Lower leg skin (tissue), 4 donors: Measurements from ENCODE around the gene ARHGAP19. TPM values are rescaled to one million over a fixed set of nuclear protein-coding genes. Genes with fewer than 3 reads are reported as not detected.

Experiments used
- DNase-seq, 2 donors: peaks; one replicate each; pipeline ENCODE4 v3.0.0-alpha.2; 2019; ENCODE audit warnings: low spot score in 2 of 2
- H3K4me3 ChIP-seq: fragments of 200-600 bp; sonication (generic); 2 replicates; pipeline ENCODE4 v1.5.1; 2017; ENCODE audit warnings: mild to moderate bottlenecking, low read depth; ENCODE audit not compliant: poor library complexity, severe bottlenecking
- POLR2A ChIP-seq, 2 donors: fragments of 450-650 bp; IDR thresholded peaks; one replicate each; pipeline ENCODE4 v1.6.1; 2016 to 2017; ENCODE audit warnings: antibody characterized with exemption in 2 of 2, mild to moderate bottlenecking in 1 of 2, moderate library complexity in 1 of 2
- WGBS, 2 donors: methylation state at CpG; one replicate each; pipeline ENCODE4 v1.1.5; 2018; 5-methylcytosine and 5-hydroxymethylcytosine counted together
- intact Hi-C: fragments of 100-400 bp; cut with DNase I; formaldehyde crosslinking; loops from one replicate; pipeline ENCODE4 v1.15.0; 2023; ENCODE audit warnings: low total_unique reads
- total RNA-seq, 4 donors: library from RNA; depleted of rRNA; stranded (reverse); fragments of >200 nt; gene quantifications; one replicate each; pipeline ENCODE4 v1.1.0, GENCODE V29; 2016
- TF ChIP-seq, protein P1 (sequence below), 3 donors: fragments of 450-650 bp; IDR thresholded peaks; one replicate each; pipeline ENCODE4 v1.5.1; 2016; ENCODE audit warnings: antibody characterized with exemption in 3 of 3, mild to moderate bottlenecking in 3 of 3, moderate library complexity in 2 of 3

ARHGAP19 gene
- total RNA-seq, 4 donors from 2014 or later: 7.7 to 8.5 (median 8.2) TPM

DNA sequence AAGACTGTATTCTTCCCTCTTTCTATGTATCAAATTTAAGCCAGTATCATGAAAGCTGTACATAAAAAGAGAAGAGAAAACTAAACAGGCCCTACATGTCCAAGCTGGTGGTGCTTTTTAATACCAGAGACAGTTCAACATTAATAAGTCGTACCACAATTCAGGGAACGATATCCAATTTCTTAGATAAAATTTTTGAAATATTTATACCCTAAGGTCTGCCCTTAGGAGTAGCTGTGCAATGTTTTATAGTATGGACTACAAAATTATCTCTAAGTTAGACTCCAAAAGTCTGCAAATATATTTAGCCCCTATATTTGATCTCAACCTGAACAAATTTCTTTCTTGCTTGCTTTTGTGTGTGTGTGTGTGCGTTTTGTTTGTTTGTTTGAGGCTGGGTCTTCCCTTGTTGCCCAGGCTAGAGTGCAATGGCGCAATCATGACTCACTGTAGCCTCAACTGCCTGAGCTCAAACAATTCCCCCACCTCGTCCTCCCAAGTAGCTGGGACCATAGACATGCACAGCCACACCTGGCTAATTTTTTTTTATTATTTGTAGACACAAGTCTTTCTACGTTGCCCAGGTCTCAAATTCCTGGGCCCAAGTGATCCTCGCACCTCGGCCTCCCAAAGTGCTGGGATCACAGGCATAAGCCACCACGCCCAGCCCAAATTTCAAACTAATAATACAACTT lies 13.2 kb downstream of the ARHGAP19 start:
- intact Hi-C loops: loop anchor here (10.0 kb wide), 1 partner anchor 56 kb away; the partner anchor contains the start of gene FRAT2
- no peak overlapping the region for H3K4me3 ChIP-seq
- DNase-seq: peak in 1 of 2 donors; percentile 76
- WGBS, 2 donors: 64 to 68% methylated on average over 9 of the region's 9 CpGs
- TF ChIP-seq POLR2A (IDR thresholded peaks at IDR 0.05): no peak
- TF ChIP-seq, protein P1, sequence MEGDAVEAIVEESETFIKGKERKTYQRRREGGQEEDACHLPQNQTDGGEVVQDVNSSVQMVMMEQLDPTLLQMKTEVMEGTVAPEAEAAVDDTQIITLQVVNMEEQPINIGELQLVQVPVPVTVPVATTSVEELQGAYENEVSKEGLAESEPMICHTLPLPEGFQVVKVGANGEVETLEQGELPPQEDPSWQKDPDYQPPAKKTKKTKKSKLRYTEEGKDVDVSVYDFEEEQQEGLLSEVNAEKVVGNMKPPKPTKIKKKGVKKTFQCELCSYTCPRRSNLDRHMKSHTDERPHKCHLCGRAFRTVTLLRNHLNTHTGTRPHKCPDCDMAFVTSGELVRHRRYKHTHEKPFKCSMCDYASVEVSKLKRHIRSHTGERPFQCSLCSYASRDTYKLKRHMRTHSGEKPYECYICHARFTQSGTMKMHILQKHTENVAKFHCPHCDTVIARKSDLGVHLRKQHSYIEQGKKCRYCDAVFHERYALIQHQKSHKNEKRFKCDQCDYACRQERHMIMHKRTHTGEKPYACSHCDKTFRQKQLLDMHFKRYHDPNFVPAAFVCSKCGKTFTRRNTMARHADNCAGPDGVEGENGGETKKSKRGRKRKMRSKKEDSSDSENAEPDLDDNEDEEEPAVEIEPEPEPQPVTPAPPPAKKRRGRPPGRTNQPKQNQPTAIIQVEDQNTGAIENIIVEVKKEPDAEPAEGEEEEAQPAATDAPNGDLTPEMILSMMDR (IDR thresholded peaks at IDR 0.05): no peak

DNA sequence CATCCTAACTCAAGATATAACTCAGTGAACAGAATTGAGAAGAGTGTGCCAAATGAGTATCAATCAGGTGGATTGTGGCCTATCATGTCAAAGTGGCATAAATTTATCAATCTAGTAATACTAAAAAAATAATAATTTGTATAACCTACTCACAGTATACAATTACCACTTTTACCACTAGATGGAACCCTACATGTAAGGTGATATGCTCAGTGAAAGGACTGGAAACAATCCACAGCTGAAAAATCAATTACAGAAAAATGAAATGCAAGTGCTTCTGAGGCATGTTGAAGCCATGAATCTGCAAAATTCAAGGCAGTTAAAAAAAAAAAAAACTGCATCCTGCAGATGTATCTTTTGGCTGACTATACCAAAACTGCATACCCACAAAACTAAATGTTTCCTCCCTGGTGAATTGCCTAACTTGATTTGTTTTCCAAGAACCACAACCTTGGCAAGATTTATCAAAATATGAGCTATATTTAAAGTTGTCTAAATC lies 13.9 kb downstream of the ARHGAP19 start:
- intact Hi-C loops: loop anchor here (10.0 kb wide), 1 partner anchor 56 kb away; the partner anchor contains the start of gene FRAT2
- no peak overlapping the region for H3K4me3 ChIP-seq
- TF ChIP-seq, protein P1 (IDR thresholded peaks at IDR 0.05): peak in 1 of 3 donors; percentile 22
- no peak for TF ChIP-seq POLR2A (IDR thresholded peaks at IDR 0.05)
- DNase-seq: no peak

DNA sequence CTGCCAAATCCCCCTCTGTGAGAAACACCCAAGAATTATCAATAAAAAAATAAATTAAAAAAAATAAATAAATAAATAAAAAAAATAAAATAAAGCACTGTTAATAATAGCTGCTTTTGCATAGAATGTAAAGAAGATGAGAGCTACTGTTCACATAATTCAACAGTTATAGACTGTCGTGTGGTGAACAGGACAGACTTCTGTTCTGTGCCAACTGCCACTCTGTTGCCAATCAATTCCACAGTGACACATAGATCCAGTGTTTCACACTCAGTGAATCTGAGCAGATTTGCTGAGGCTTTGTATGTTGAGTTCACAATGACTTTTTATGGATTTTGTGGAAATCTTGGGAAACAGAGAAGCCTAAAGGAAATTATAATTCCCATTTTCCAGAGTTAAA lies 14.9 kb downstream of the ARHGAP19 start:
- TF ChIP-seq, protein P1 (IDR thresholded peaks at IDR 0.05): no peak
- TF ChIP-seq POLR2A (IDR thresholded peaks at IDR 0.05): no peak
- WGBS, 2 donors: 0 to 35% methylated on average over 1 of the region's 1 CpG

DNA sequence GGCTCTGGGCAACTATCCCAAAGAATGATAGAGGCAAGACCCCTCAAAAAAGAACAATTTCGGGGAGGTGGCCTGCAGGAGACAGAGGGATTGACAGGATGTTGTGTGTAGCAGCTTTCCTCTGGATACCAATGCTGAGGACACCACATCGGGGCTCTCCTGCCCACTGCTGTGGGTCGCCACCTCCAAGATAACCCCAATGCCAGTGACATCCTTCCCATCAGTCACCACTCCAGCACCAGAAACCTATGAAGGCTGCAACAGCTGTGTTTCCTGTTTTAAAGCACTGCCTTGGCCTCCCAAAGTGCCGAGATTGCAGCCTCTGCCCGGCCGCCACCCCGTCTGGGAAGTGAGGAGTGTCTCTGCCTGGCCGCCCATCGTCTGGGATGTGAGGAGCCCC lies 17.6 kb downstream of the ARHGAP19 start:
- WGBS, 2 donors: 68 to 78% methylated on average over 3 of the region's 9 CpGs
- no peak for TF ChIP-seq POLR2A (IDR thresholded peaks at IDR 0.05)
- TF ChIP-seq, protein P1 (IDR thresholded peaks at IDR 0.05): no peak
- intact Hi-C loops: loop anchor here (10.0 kb wide), 1 partner anchor 60 kb away; the partner anchor contains the start of gene FRAT2

More for the DNA sequence above, 14.9 kb downstream of the ARHGAP19 start:
- intact Hi-C loops: loop anchor here (10.0 kb wide), 1 partner anchor 57 kb away; the partner anchor contains the start of gene FRAT2
- no peak for DNase-seq
- no peak overlapping the region for H3K4me3 ChIP-seq

DNA sequence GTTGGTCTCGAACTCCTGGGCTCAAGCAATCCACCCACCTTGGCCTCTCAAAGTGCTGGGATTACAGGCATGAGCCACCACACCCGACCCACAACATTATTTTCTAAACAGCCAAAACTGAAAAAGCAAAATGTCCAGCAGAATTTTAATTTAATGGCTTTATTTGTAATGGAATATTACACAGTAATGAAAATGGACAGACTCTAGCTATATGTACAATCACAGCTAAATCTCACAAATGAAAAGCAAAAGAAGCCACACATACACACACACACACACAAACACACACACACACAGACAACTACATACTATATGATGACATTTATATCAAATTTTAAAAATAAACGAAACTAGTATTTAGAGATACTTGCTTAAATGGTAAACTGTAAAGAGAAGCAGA lies 18.7 kb downstream of the ARHGAP19 start:
- 96 to 99% methylated on average over 3 of the region's 3 CpGs for WGBS, 2 donors
- no peak for TF ChIP-seq POLR2A (IDR thresholded peaks at IDR 0.05)
- TF ChIP-seq, protein P1 (IDR thresholded peaks at IDR 0.05): no peak
- intact Hi-C loops: loop anchor here (10.0 kb wide), 1 partner anchor 61 kb away; the partner anchor contains the start of gene FRAT2
- H3K4me3 ChIP-seq: no peak overlapping the region
- DNase-seq: no peak

More for the DNA sequence above, 17.6 kb downstream of the ARHGAP19 start:
- no peak overlapping the region for H3K4me3 ChIP-seq
- DNase-seq: peak in 1 of 2 donors; percentile 54
